H1 (cell line): ENCODE data around the gene RMDN3. TPM values are rescaled to one million over a fixed set of nuclear protein-coding genes. Genes with fewer than 3 reads are reported as not detected.

ENCODE experiments used
- BRCA1 ChIP-seq: IDR thresholded peaks from 2 replicates; pipeline ENCODE4 v1.6.1; 2012; ENCODE audit warnings: low read depth, low read length, improper control_type of control experiment
- CHD2 ChIP-seq: IDR thresholded peaks from 2 replicates; pipeline ENCODE4 v1.6.1; 2012; ENCODE audit warnings: low read length, improper control_type of control experiment
- CTBP2 ChIP-seq: IDR thresholded peaks from 2 replicates; pipeline ENCODE4 v1.7.0; 2011; ENCODE audit warnings: borderline replicate concordance, mild to moderate bottlenecking, moderate library complexity, mixed read lengths, low read length; ENCODE audit not compliant: insufficient read depth, insufficient read length
- GTF2F1 ChIP-seq: IDR thresholded peaks from 2 replicates; pipeline ENCODE4 v1.6.1; 2012; ENCODE audit warnings: low read depth, low read length, improper control_type of control experiment, borderline replicate concordance
- JUN ChIP-seq: IDR thresholded peaks from 2 replicates; pipeline ENCODE4 v1.6.1; 2011; ENCODE audit warnings: low read depth, mild to moderate bottlenecking, improper control_type of control experiment, low read length
- KDM1A ChIP-seq: fragments of 200-600, 300-600 bp; sonication (generic); IDR thresholded peaks from 2 replicates; pipeline ENCODE4 v1.7.1; 2016; ENCODE audit warnings: mild to moderate bottlenecking, low read length, borderline replicate concordance
- PHF8 ChIP-seq: fragments of 200-600 bp; sonication (generic); conservative IDR thresholded peaks from 2 replicates; pipeline ENCODE4 v1.7.1; 2012; ENCODE audit warnings: low read depth, mild to moderate bottlenecking, inconsistent platforms, low read length, moderate library complexity
- RFX5 ChIP-seq: IDR thresholded peaks from 2 replicates; pipeline ENCODE4 v1.6.1; 2011; ENCODE audit warnings: low read depth, low read length, improper control_type of control experiment, borderline replicate concordance
- RXRA ChIP-seq: IDR thresholded peaks from 2 replicates; pipeline ENCODE4 v1.6.1; 2011; ENCODE audit warnings: low read depth, mild to moderate bottlenecking, low read length, moderate library complexity; ENCODE audit not compliant: insufficient read depth
- SRF ChIP-seq: IDR thresholded peaks from 2 replicates; pipeline ENCODE4 v1.6.1; 2011; ENCODE audit warnings: mild to moderate bottlenecking, low read depth, low read length, moderate library complexity
- TAF7 ChIP-seq: optimal IDR thresholded peaks from 2 replicates; pipeline ENCODE3; 2011; ENCODE audit warnings: low read depth, mild to moderate bottlenecking, inconsistent platforms, low read length, moderate library complexity, borderline replicate concordance
- TBP ChIP-seq: IDR thresholded peaks from 2 replicates; pipeline ENCODE4 v1.6.1; 2011; ENCODE audit warnings: low read depth, low read length, improper control_type of control experiment
- ZNF274 ChIP-seq: IDR thresholded peaks from 2 replicates; pipeline ENCODE4 v1.7.0; 2012; ENCODE audit warnings: low read length, borderline replicate concordance; ENCODE audit errors: extremely low read depth
- polyA plus RNA-seq, 7 experiments: library from polyadenylated mRNA; depleted of rRNA in 3 of 7; stranded (reverse) in 5 of 7; unstranded in 2 of 7; fragments of >200 nt in 5 of 7; fragments of 200-250 nt in 2 of 7; gene quantifications; 1 replicate in 5 of 7; 2 replicates in 1 of 7; 4 replicates in 1 of 7; pipeline versions ENCODE4 v1.2.1 to v1.2.3, GENCODE V29; 2011 to 2013; ENCODE audit warnings: missing spikeins in 2 of 7, mixed read lengths in 2 of 7
- total RNA-seq: library from RNA; stranded (reverse); fragmentation: NEBNext Ultra II Directional; extraction: Animal tissue kit (Norgen Biotek cat#: 25700); gene quantifications from 2 replicates; pipeline ENCODE4 v1.2.1, GENCODE V29; 2021
- TF ChIP-seq, protein P1 (sequence below): IDR thresholded peaks from 2 replicates; pipeline ENCODE4 v1.6.1; 2012; ENCODE audit warnings: inconsistent platforms
- TF ChIP-seq, protein P2 (sequence below): IDR thresholded peaks from 2 replicates; pipeline ENCODE4 v1.6.1; 2011; ENCODE audit warnings: low read length, improper control_type of control experiment

Gene RMDN3
- total and polyA plus RNA-seq, 2 of the 8 experiments (the other 6 are each of a cell fraction or from before 2014, with no cell fraction given) = 10.8 to 24.1 TPM

DNA sequence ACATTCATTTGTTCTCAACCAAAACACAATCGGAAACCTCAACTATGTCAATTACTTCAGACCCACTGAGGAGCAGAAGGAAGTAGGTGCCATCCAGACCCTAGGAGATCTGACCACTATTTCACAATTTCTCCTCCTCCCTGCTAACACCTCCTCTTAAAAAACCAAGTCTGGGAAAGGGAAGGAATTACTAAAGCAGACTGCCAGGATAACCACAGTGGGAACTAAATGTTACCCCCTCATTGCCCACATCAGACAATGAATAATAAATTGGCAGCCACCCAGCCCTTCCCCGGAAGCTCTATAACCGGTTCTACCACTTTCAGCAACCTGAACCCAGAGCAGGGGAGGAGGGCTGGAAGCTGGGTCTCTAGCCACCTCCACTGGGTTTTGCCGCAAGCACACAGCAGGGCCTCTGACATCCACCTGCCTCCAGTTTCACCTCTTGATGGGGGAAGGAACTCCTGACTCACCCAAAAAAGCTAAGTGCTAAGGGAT is 32.3 kb upstream of the RMDN3 start (continued):
- TF ChIP-seq GTF2F1 (no peak), CHD2 (peak; percentile 48; the same call in 1 of the 2 replicates), CTBP2 (no peak), BRCA1 (no peak), PHF8 (no peak), TAF7 (no peak), ZNF274 (no peak), KDM1A (no peak; the same call in 1 of the 2 replicates), RFX5 (no peak), TBP (peak; percentile 32), RXRA (0 out of 2 replicates have a peak, but pooled peaks have one; percentile 35), JUN (no peak), SRF (no peak)
- TF ChIP-seq, protein P1, sequence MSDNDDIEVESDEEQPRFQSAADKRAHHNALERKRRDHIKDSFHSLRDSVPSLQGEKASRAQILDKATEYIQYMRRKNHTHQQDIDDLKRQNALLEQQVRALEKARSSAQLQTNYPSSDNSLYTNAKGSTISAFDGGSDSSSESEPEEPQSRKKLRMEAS = no peak
- TF ChIP-seq, protein P2, sequence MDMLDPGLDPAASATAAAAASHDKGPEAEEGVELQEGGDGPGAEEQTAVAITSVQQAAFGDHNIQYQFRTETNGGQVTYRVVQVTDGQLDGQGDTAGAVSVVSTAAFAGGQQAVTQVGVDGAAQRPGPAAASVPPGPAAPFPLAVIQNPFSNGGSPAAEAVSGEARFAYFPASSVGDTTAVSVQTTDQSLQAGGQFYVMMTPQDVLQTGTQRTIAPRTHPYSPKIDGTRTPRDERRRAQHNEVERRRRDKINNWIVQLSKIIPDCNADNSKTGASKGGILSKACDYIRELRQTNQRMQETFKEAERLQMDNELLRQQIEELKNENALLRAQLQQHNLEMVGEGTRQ = no peak
- TF ChIP-seq, all 59 proteins: peak for 15
